Activated CD8-positive, alpha-beta T cell treated with anti-CD3 and anti-CD28 coated beads, Interleukin-2, amount 10 ng/mL, durations not matched to agents 7 days and 5 days (primary cell): ENCODE results near the gene TPD52L3. TPM values are rescaled to one million over a fixed set of nuclear protein-coding genes. Genes with fewer than 3 reads are reported as not detected.

Experiments
- ATAC-seq: fragments of 150-1000 bp; cut with Tn5 transposase; one replicate; pipeline ENCODE4 v1.10.0; 2021; ENCODE audit warnings: moderate library complexity
- CTCF ChIA-PET: fragments of 350-600 bp; sonication (Branson Sonifier 250); formaldehyde crosslinking; loops from one replicate; lab custom pipeline; 2021; ENCODE audit warnings: antibody characterized with exemption; lab: Charles Lee
- POLR2A ChIA-PET: fragments of 350-600 bp; sonication (Branson Sonifier 250); formaldehyde crosslinking; loops from one replicate; lab custom pipeline; 2021; ENCODE audit warnings: antibody characterized with exemption; lab: Charles Lee
- DNase-seq: peaks from one replicate; pipeline ENCODE4 v3.0.0-alpha.2; 2020
- H3K27ac Mint-ChIP-seq: one replicate; pipeline ENCODE4 v1.8.0; 2021; ENCODE audit warnings: mild to moderate bottlenecking, mixed read lengths
- H3K27me3 Mint-ChIP-seq: one replicate; pipeline ENCODE4 v1.8.0; 2021; ENCODE audit warnings: low read depth, mixed read lengths
- H3K36me3 Mint-ChIP-seq: one replicate; pipeline ENCODE4 v1.8.0; 2021; ENCODE audit warnings: low read depth, mixed read lengths
- H3K4me1 Mint-ChIP-seq: one replicate; pipeline ENCODE4 v1.8.0; 2021; ENCODE audit warnings: low read depth, mixed read lengths
- H3K4me3 Mint-ChIP-seq: one replicate; pipeline ENCODE4 v1.8.0; 2021; ENCODE audit warnings: mild to moderate bottlenecking, mixed read lengths
- H3K9me3 Mint-ChIP-seq: one replicate; pipeline ENCODE4 v1.8.0; 2022; ENCODE audit warnings: mixed read lengths; ENCODE audit not compliant: insufficient read depth
- total RNA-seq, 2 experiments: library from RNA; stranded (reverse); gene quantifications; one replicate each; pipeline ENCODE4 v1.2.3, GENCODE V29; 2021

The TPD52L3 gene
- total RNA-seq, 2 experiments from 2014 or later: not detected

- no peak overlapping the region for H3K27ac Mint-ChIP-seq
- no peak overlapping the region for H3K4me3 Mint-ChIP-seq
- DNase-seq: no peak
- peaks cover 12% of the 10 kb centered on the region for H3K27me3 Mint-ChIP-seq
- H3K9me3 Mint-ChIP-seq: no peaks in the 10 kb centered on the region
- CTCF ChIA-PET: interaction anchor here (1.0 to 8.6 kb wide), 8 partner anchors 10 to 311 kb away, joined by 3 to 83 read pairs (median 6); no protein-coding TSS in a partner anchor
- ATAC-seq: no peak
- H3K4me1 Mint-ChIP-seq: peaks cover 7% of the 10 kb centered on the region
- H3K36me3 Mint-ChIP-seq: no peaks in the 10 kb centered on the region
- POLR2A ChIA-PET: interaction anchor here (0.7 kb wide), 1 partner anchor 127 kb away, joined by 9 read pairs; no protein-coding TSS in a partner anchor
Measured at GRCh38 chr9:6355728-6356127, 27.6 kb downstream of the TPD52L3 start.

- no peak overlapping the region for H3K4me3 Mint-ChIP-seq
- ChIA-PET POLR2A (no interaction called here), CTCF (interaction anchor here (1.0 to 8.6 kb wide), 3 partner anchors 8 to 211 kb away, joined by 4 to 83 read pairs (median 8); no protein-coding TSS in a partner anchor)
- H3K36me3 Mint-ChIP-seq: no peaks in the 10 kb centered on the region
- peaks cover 7% of the 10 kb centered on the region for H3K4me1 Mint-ChIP-seq
- ATAC-seq (no peak), DNase-seq (no peak)
- no peaks in the 10 kb centered on the region for H3K9me3 Mint-ChIP-seq
- H3K27ac Mint-ChIP-seq: no peak overlapping the region
- peaks cover 9% of the 10 kb centered on the region for H3K27me3 Mint-ChIP-seq
Measured at GRCh38 chr9:6356441-6356840, 28.3 kb downstream of the TPD52L3 start.

GRCh38 chr9:6356904-6357303 lies 28.7 kb downstream of the TPD52L3 start:
- H3K4me1 Mint-ChIP-seq: peaks cover 7% of the 10 kb centered on the region
- no peaks in the 10 kb centered on the region for H3K9me3 Mint-ChIP-seq
- ChIA-PET CTCF (interaction anchor here (1.0 to 8.6 kb wide), 2 partner anchors 8 to 211 kb away, joined by 4 to 83 read pairs; no protein-coding TSS in a partner anchor), POLR2A (interaction anchor here (1.6 kb wide), 1 partner anchor 57 kb away, joined by 5 read pairs; no protein-coding TSS in a partner anchor)
- no peak overlapping the region for H3K4me3 Mint-ChIP-seq
- no peak for ATAC-seq
- H3K36me3 Mint-ChIP-seq: no peaks in the 10 kb centered on the region
- no peak overlapping the region for H3K27ac Mint-ChIP-seq
- DNase-seq: no peak
- peaks cover 9% of the 10 kb centered on the region for H3K27me3 Mint-ChIP-seq

GRCh38 chr9:6367128-6367890 lies 39.1 kb downstream of the TPD52L3 start:
- Mint-ChIP-seq H3K4me3 (no peak overlapping the region), H3K4me1 (no peaks in the 10 kb centered on the region), H3K27ac (no peak overlapping the region), H3K27me3 (no peaks in the 10 kb centered on the region), H3K9me3 (peaks cover 9% of the 10 kb centered on the region), H3K36me3 (no peaks in the 10 kb centered on the region)
- ATAC-seq (no peak), DNase-seq (no peak)
- CTCF ChIA-PET: interaction anchor here (1.0 kb wide), 1 partner anchor 47 kb away, joined by 3 read pairs; no protein-coding TSS in a partner anchor
- POLR2A ChIA-PET: no interaction called here

- Mint-ChIP-seq H3K9me3 (peaks cover 9% of the 10 kb centered on the region), H3K27me3 (no peaks in the 10 kb centered on the region), H3K36me3 (no peaks in the 10 kb centered on the region), H3K4me1 (no peaks in the 10 kb centered on the region), H3K27ac (no peak overlapping the region), H3K4me3 (no peak overlapping the region)
- no peak for DNase-seq
- POLR2A ChIA-PET: no interaction called here
- CTCF ChIA-PET: no interaction called here
- ATAC-seq: no peak
Measured at GRCh38 chr9:6368831-6369230, 40.7 kb downstream of the TPD52L3 start.

Other genes with a start within 250 kb of the TPD52L3 start
- gene IL33, start 112.6 kb upstream of the TPD52L3 start, total RNA-seq: not detected
- 10 to 100 TPM; 59.3 to 68.6 TPM for gene UHRF2, start 84.8 kb downstream of the TPD52L3 start, total RNA-seq